Measurements from ENCODE around the gene CKAP5.

- no peak for TF ChIP-seq POLR2A (IDR thresholded peaks at IDR 0.05; ENCODE audit: low read length)
- no peak for TF ChIP-seq GATA1 (IDR thresholded peaks at IDR 0.05; ENCODE audit: low read depth, low read length)
These were observed 148.8 kb downstream of the CKAP5 start for GRCh38 chr11:46697303-46697702.

Data from erythroblast (primary cell).